ENCODE data around the gene ITPR1. TPM values are rescaled to one million over a fixed set of nuclear protein-coding genes. Genes with fewer than 3 reads are reported as not detected.
"Not testable (repeated sequence)": the region's sequence is repeated elsewhere in the genome, so short reads cannot be mapped to it uniquely, and the experiment has no call there.

The ITPR1 gene
- polyA plus RNA-seq, 1 donor from 2014 or later = 2.1 TPM

DNA sequence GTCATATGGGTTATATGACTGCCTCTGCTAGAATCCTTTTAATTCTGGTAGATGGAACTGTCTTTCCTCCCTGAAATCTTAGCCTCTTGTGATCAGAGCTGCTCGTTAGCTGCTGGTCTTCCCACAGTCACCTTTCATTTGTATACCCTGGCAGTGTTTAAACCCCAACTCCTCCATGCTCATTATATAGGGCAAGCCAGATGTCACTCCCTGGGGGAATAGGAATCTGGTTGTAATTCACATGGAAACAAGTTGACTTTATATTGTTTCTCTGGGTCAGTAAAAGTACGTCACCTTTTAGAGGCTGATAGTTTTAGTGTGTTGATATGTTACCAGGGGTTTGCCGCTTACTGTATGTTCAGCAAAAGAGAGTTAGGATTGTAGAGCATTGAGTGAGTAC is 103.5 kb downstream of the ITPR1 start:
- Histone ChIP-seq H4K20me1 (ENCODE audit: insufficient read depth) (no peaks in the 10 kb centered on the region), H3F3A (ENCODE audit: insufficient read depth, low read length, poor library complexity, severe bottlenecking) (no peaks in the 10 kb centered on the region), H3K27me3 (ENCODE audit: insufficient read depth, low read depth, low read length) (no peaks in the 10 kb centered on the region), H3K9ac (ENCODE audit: low read length) (no peak overlapping the region), H3K79me2 (replicated peaks; ENCODE audit: insufficient read depth, low read length) (no peaks in the 10 kb centered on the region), H3K27ac (ENCODE audit: low read length) (no peak overlapping the region), H3K4me2 (ENCODE audit: low read length) (no peak overlapping the region), H3K9me2 (ENCODE audit: insufficient read depth, low read length) (peaks cover 4% of the 10 kb centered on the region), H2AFZ (ENCODE audit: low read depth, low read length) (no peak overlapping the region), H3K9me3 (ENCODE audit: low read length) (no peaks in the 10 kb centered on the region), H3K36me3 (ENCODE audit: insufficient read depth, low read length) (no peaks in the 10 kb centered on the region), H3K4me3 (ENCODE audit: low read length) (no peak overlapping the region)
- no peak for TF ChIP-seq RAD21 (conservative IDR thresholded peaks at IDR 0.05)
- no peak for TF ChIP-seq REST (IDR thresholded peaks at IDR 0.05; ENCODE audit: borderline replicate concordance)
- TF ChIP-seq POLR2AphosphoS5 (IDR thresholded peaks at IDR 0.05) = no peak
- TF ChIP-seq MXI1 (conservative IDR thresholded peaks at IDR 0.05; ENCODE audit: poor library complexity, severe bottlenecking) = no peak
- no peak for TF ChIP-seq SMC3 (conservative IDR thresholded peaks at IDR 0.05; ENCODE audit: poor library complexity)
- TF ChIP-seq EP300 (conservative IDR thresholded peaks at IDR 0.05; ENCODE audit: poor library complexity, severe bottlenecking) = no peak
- TF ChIP-seq, protein P1, sequence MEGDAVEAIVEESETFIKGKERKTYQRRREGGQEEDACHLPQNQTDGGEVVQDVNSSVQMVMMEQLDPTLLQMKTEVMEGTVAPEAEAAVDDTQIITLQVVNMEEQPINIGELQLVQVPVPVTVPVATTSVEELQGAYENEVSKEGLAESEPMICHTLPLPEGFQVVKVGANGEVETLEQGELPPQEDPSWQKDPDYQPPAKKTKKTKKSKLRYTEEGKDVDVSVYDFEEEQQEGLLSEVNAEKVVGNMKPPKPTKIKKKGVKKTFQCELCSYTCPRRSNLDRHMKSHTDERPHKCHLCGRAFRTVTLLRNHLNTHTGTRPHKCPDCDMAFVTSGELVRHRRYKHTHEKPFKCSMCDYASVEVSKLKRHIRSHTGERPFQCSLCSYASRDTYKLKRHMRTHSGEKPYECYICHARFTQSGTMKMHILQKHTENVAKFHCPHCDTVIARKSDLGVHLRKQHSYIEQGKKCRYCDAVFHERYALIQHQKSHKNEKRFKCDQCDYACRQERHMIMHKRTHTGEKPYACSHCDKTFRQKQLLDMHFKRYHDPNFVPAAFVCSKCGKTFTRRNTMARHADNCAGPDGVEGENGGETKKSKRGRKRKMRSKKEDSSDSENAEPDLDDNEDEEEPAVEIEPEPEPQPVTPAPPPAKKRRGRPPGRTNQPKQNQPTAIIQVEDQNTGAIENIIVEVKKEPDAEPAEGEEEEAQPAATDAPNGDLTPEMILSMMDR (IDR thresholded peaks at IDR 0.05; ENCODE audit: poor library complexity, severe bottlenecking) = no peak
- TF ChIP-seq TAF1 (IDR thresholded peaks at IDR 0.05; ENCODE audit: low read depth) = no peak
- no peak for TF ChIP-seq EZH2 (IDR thresholded peaks at IDR 0.05; ENCODE audit: borderline replicate concordance, insufficient read depth, low read length, poor library complexity, severe bottlenecking)

DNA sequence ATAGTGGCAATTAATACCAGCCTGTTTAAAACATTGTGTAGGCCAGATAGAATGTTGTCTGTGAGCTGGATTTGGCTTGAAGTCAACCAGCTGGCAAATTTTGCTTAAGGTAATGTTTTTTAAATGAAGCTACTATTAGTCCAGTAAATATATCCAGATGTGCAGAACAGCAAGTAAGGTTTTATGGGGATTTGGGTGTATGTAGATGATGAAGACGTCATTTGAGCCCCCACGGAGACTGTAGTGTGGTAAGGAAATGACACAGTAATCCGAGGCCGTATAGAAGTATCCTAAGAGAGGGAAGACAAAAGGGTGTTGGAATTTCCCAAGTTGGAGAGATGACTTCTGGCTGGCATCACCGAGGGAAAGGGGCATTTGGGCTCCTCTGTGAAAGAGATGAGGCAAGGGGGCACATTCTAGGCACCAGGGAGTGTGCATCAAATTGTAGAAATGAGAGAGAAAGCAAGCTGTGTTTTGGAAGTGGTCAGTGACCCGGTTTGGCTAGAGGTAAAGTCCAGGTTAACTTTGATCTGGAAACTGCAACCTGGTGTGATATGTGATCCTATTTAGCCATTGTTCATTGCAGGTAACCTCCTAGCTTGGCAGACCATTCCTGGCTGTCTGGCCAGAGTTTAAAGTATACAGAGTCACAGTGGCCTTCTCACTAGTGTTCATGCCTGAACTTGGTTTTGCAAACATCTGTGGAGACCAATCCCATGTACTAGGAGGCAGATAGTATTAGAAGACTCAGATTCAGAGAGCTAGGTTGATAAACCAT is 104.2 kb downstream of the ITPR1 start:
- Histone ChIP-seq H3K9me2 (ENCODE audit: insufficient read depth, low read length) (peaks cover 4% of the 10 kb centered on the region), H3K9me3 (ENCODE audit: low read length) (no peaks in the 10 kb centered on the region), H2AFZ (ENCODE audit: low read depth, low read length) (no peak overlapping the region), H3K36me3 (ENCODE audit: insufficient read depth, low read length) (no peaks in the 10 kb centered on the region), H3F3A (ENCODE audit: insufficient read depth, low read length, poor library complexity, severe bottlenecking) (no peaks in the 10 kb centered on the region), H3K9ac (ENCODE audit: low read length) (no peak overlapping the region), H3K4me2 (ENCODE audit: low read length) (no peak overlapping the region), H4K20me1 (ENCODE audit: insufficient read depth) (no peaks in the 10 kb centered on the region), H3K27me3 (ENCODE audit: insufficient read depth, low read depth, low read length) (no peaks in the 10 kb centered on the region), H3K27ac (ENCODE audit: low read length) (no peak overlapping the region), H3K79me2 (replicated peaks; ENCODE audit: insufficient read depth, low read length) (no peaks in the 10 kb centered on the region), H3K4me3 (ENCODE audit: low read length) (no peak overlapping the region)
- TF ChIP-seq REST (IDR thresholded peaks at IDR 0.05; ENCODE audit: borderline replicate concordance) (no peak), SMC3 (conservative IDR thresholded peaks at IDR 0.05; ENCODE audit: poor library complexity) (no peak), TAF1 (IDR thresholded peaks at IDR 0.05; ENCODE audit: low read depth) (no peak), POLR2AphosphoS5 (IDR thresholded peaks at IDR 0.05) (no peak), EP300 (conservative IDR thresholded peaks at IDR 0.05; ENCODE audit: poor library complexity, severe bottlenecking) (no peak), EZH2 (IDR thresholded peaks at IDR 0.05; ENCODE audit: borderline replicate concordance, insufficient read depth, low read length, poor library complexity, severe bottlenecking) (no peak), RAD21 (conservative IDR thresholded peaks at IDR 0.05) (no peak), MXI1 (conservative IDR thresholded peaks at IDR 0.05; ENCODE audit: poor library complexity, severe bottlenecking) (no peak)
- TF ChIP-seq, protein P1 (IDR thresholded peaks at IDR 0.05; ENCODE audit: poor library complexity, severe bottlenecking) = no peak

GRCh38 chr3:4598232-4598631 is 105.1 kb downstream of the ITPR1 start:
- not testable (repeated sequence) for H3K4me2 ChIP-seq (ENCODE audit: low read length); H3K79me2 ChIP-seq (replicated peaks; ENCODE audit: insufficient read depth, low read length); H3K27me3 ChIP-seq (ENCODE audit: insufficient read depth, low read depth, low read length); H3K4me3 ChIP-seq (ENCODE audit: low read length); H3K36me3 ChIP-seq (ENCODE audit: insufficient read depth, low read length); H3K9ac ChIP-seq (ENCODE audit: low read length); H3K9me3 ChIP-seq (ENCODE audit: low read length); H3K9me2 ChIP-seq (ENCODE audit: insufficient read depth, low read length); H2AFZ ChIP-seq (ENCODE audit: low read depth, low read length); H3K27ac ChIP-seq (ENCODE audit: low read length); H4K20me1 ChIP-seq (ENCODE audit: insufficient read depth); H3F3A ChIP-seq (ENCODE audit: insufficient read depth, low read length, poor library complexity, severe bottlenecking)

Measured in neural cell (in vitro differentiated cells).